CD4-positive, alpha-beta memory T cell (primary cell): ENCODE results near the gene SLC34A3. TPM values are rescaled to one million over a fixed set of nuclear protein-coding genes. Genes with fewer than 3 reads are reported as not detected.

Experiments
- CTCF ChIA-PET: fragments of 350-600 bp; sonication (Branson Sonifier 250); formaldehyde crosslinking; loops from one replicate; lab custom pipeline; 2021; ENCODE audit warnings: inconsistent platforms; ENCODE audit not compliant: partially characterized antibody; lab: Charles Lee
- POLR2A ChIA-PET: fragments of 350-600 bp; sonication (Branson Sonifier 250); formaldehyde crosslinking; loops from one replicate; lab custom pipeline; 2021; ENCODE audit not compliant: partially characterized antibody; lab: Charles Lee
- DNase-seq, 5 donors: peaks; one replicate each; pipeline versions ENCODE4 v3.0.0 to v3.0.0-alpha.2; 2020 to 2022; ENCODE audit warnings: mixed read lengths in 1 of 5
- H3K27ac ChIP-seq: one replicate; pipeline ENCODE4 v1.7.0; 2013; ENCODE audit warnings: low read depth, low read length
- H3K27me3 ChIP-seq: 2 replicates; pipeline ENCODE4 v1.7.0; 2013; ENCODE audit warnings: mild to moderate bottlenecking, low read length, moderate library complexity; ENCODE audit not compliant: insufficient read depth
- H3K36me3 ChIP-seq: 2 replicates; pipeline ENCODE4 v1.7.0; 2013; ENCODE audit warnings: mild to moderate bottlenecking, low read length, moderate library complexity; ENCODE audit not compliant: insufficient read depth
- H3K4me1 ChIP-seq: 2 replicates; pipeline ENCODE4 v1.7.0; 2013; ENCODE audit warnings: mild to moderate bottlenecking, low read length, moderate library complexity; ENCODE audit not compliant: insufficient read depth
- H3K4me3 ChIP-seq, 2 donors: one replicate each; pipeline ENCODE4 v1.7.0; 2013; ENCODE audit warnings: low read length in 2 of 2, mild to moderate bottlenecking in 1 of 2
- H3K9me3 ChIP-seq, 2 donors: one replicate each; pipeline ENCODE4 v1.7.0; 2013; ENCODE audit warnings: low read length in 2 of 2, control low read depth in 1 of 2; ENCODE audit not compliant: control insufficient read depth in 1 of 2
- H3K27ac Mint-ChIP-seq, 7 donors: one replicate each; pipeline ENCODE4 v1.8.0; 2020 to 2021; ENCODE audit warnings: mixed read lengths in 7 of 7, mild to moderate bottlenecking in 6 of 7, inconsistent platforms in 3 of 7, moderate library complexity in 3 of 7
- H3K27me3 Mint-ChIP-seq, 2 donors: one replicate each; pipeline ENCODE4 v1.8.0; 2020 to 2021; ENCODE audit warnings: mixed read lengths in 2 of 2
- H3K36me3 Mint-ChIP-seq, 2 donors: one replicate each; pipeline ENCODE4 v1.8.0; 2020 to 2021; ENCODE audit warnings: mixed read lengths in 2 of 2, inconsistent platforms in 1 of 2, mild to moderate bottlenecking in 1 of 2
- H3K4me1 Mint-ChIP-seq, 4 donors: one replicate each; pipeline ENCODE4 v1.8.0; 2020 to 2021; ENCODE audit warnings: mixed read lengths in 4 of 4, mild to moderate bottlenecking in 1 of 4
- H3K4me3 Mint-ChIP-seq, 8 donors: one replicate each; pipeline ENCODE4 v1.8.0; 2020 to 2021; ENCODE audit warnings: mixed read lengths in 8 of 8, mild to moderate bottlenecking in 7 of 8, moderate library complexity in 6 of 8, inconsistent platforms in 3 of 8
- H3K9me3 Mint-ChIP-seq, 8 donors: one replicate each; pipeline ENCODE4 v1.8.0; 2020 to 2021; ENCODE audit warnings: mixed read lengths in 8 of 8, mild to moderate bottlenecking in 5 of 8, inconsistent platforms in 3 of 8, moderate library complexity in 1 of 8
- intact Hi-C: fragments of 100-400 bp; cut with micrococcal nuclease; formaldehyde crosslinking; loops from one replicate; pipeline ENCODE4 v1.15.1; 2023
- polyA plus RNA-seq, 2 donors: library from polyadenylated mRNA; unstranded; fragments of 300-500 nt; fragmentation: Illumina TruSeq; gene quantifications; one replicate each; pipeline ENCODE4 v1.2.3, GENCODE V29; 2021
- total RNA-seq, 2 experiments: library from RNA; stranded (reverse); gene quantifications; one replicate each; pipeline ENCODE4 v1.2.3, GENCODE V29; 2021

The SLC34A3 gene
- not detected for total RNA-seq
- polyA plus RNA-seq, result not detected

- Histone ChIP-seq H3K27me3 (no peaks in the 10 kb centered on the region), H3K4me1 (peaks cover under 1% of the 10 kb centered on the region), H3K36me3 (no peaks in the 10 kb centered on the region), H3K9me3 (no peaks in the 10 kb centered on the region), H3K4me3 (no peak within 1 kb of the TSS), H3K27ac (no peak within 1 kb of the TSS)
- ChIA-PET POLR2A (interaction anchor here (1.7 kb wide), 1 partner anchor 10 kb away, joined by 7 read pairs; the partner anchor contains the start of gene TUBB4B), CTCF (interaction anchor here (0.6 to 2.0 kb wide), 2 partner anchors 113 to 515 kb away, joined by 3 to 5 read pairs; no protein-coding TSS in a partner anchor)
- no peaks in the 10 kb centered on the region for H3K36me3 Mint-ChIP-seq
- H3K4me1 Mint-ChIP-seq, result peaks cover 2 to 6% (median 3%) of the 10 kb centered on the region in 4 donors
- no peaks in the 10 kb centered on the region for H3K9me3 Mint-ChIP-seq
- intact Hi-C loops, result no loop called here
- no peak within 1 kb of the TSS for H3K27ac Mint-ChIP-seq
- peaks cover 3 to 11% of the 10 kb centered on the region in 2 donors for H3K27me3 Mint-ChIP-seq
- no peak within 1 kb of the TSS for H3K4me3 Mint-ChIP-seq
- DNase-seq, result no peak
Measured at GRCh38 chr9:137230705-137231371, at the start of gene SLC34A3. Gene SLC34A3 (plus strand): TSS chr9:137230901. CDS start chr9:137231703, 802 bp downstream.

DNA sequence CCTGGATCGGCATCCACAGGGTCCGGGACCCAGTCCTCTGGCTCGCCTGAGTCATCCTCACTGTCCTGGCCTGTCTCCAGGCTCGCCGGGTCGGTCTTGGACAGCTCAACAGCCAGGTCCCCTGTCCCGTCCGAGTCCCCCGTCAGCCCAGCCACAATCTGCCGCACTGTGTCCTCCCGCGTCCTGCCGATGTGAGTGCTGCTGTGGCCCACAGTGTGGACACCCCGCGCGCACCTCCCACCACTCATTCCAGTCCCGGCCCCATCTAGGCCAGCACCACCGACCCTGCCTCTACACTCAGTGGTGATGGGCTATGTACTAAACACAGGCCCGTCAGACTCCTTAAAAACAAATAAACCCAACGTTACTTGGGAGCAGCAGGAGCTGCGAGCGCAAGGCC lies 49.0 kb upstream of the SLC34A3 start:
- intact Hi-C loops, result no loop called here
- no peaks in the 10 kb centered on the region for H3K27me3 ChIP-seq
- peaks cover 39% of the 10 kb centered on the region for H3K36me3 ChIP-seq
- no peaks in the 10 kb centered on the region for H3K27me3 Mint-ChIP-seq
- H3K27ac ChIP-seq, result no peak overlapping the region
- peaks cover 3 to 26% (median 9%) of the 10 kb centered on the region in 4 donors for H3K4me1 Mint-ChIP-seq
- ChIA-PET CTCF (interaction anchor here (1.1 kb wide), 1 partner anchor 63 kb away, joined by 3 read pairs; no protein-coding TSS in a partner anchor), POLR2A (interaction anchor here (1.4 kb wide), 2 partner anchors 19 to 54 kb away, joined by 3 read pairs; no protein-coding TSS in a partner anchor)
- peaks cover 15 to 31% of the 10 kb centered on the region in 2 donors for H3K36me3 Mint-ChIP-seq
- no peak overlapping the region for H3K27ac Mint-ChIP-seq
- H3K4me3 ChIP-seq, result no peak overlapping the region
- peaks cover 0 to 2% (median 0%) of the 10 kb centered on the region in 8 donors for H3K9me3 Mint-ChIP-seq
- H3K4me1 ChIP-seq, result peaks cover 11% of the 10 kb centered on the region
- no peak overlapping the region for H3K4me3 Mint-ChIP-seq
- no peak for DNase-seq
- no peaks in the 10 kb centered on the region for H3K9me3 ChIP-seq

DNA sequence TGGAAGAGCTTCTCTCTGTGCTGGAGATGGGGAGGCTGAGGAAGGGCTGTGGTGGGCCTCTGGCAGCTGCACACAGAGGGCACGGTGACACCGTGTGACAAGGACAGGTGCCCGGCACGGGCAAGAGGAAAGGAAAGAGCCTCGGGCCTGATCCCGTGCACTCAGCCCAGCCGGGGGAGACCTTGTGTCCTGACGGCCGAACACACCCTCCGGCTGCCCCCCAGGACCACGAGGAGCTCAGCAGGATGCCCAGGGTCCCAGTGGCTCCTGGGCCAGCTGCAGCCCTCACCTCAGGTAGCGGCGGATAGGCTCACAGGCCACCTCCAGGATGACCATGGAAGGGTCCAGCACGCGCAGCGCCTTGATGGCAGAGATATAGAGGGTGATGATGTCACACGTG lies 47.9 kb upstream of the SLC34A3 start:
- ChIA-PET POLR2A (no interaction called here), CTCF (no interaction called here)
- Histone ChIP-seq H3K36me3 (peaks cover 39% of the 10 kb centered on the region), H3K4me3 (no peak overlapping the region), H3K27me3 (no peaks in the 10 kb centered on the region), H3K4me1 (peaks cover 23% of the 10 kb centered on the region), H3K9me3 (no peaks in the 10 kb centered on the region), H3K27ac (no peak overlapping the region)
- Mint-ChIP-seq H3K4me1 (peaks cover 13 to 38% (median 17%) of the 10 kb centered on the region in 4 donors), H3K9me3 (peaks cover 0 to 2% (median 0%) of the 10 kb centered on the region in 8 donors), H3K36me3 (peaks cover 11 to 30% of the 10 kb centered on the region in 2 donors), H3K27me3 (no peaks in the 10 kb centered on the region), H3K27ac (no peak overlapping the region), H3K4me3 (no peak overlapping the region)
- DNase-seq, result no peak
- intact Hi-C loops, result no loop called here

- no peak for DNase-seq
- ChIA-PET POLR2A (no interaction called here), CTCF (no interaction called here)
- Histone ChIP-seq H3K36me3 (peaks cover 39% of the 10 kb centered on the region), H3K27ac (no peak overlapping the region), H3K9me3 (no peaks in the 10 kb centered on the region), H3K4me1 (peaks cover 26% of the 10 kb centered on the region), H3K4me3 (no peak overlapping the region), H3K27me3 (no peaks in the 10 kb centered on the region)
- H3K27me3 Mint-ChIP-seq, result no peaks in the 10 kb centered on the region
- H3K27ac Mint-ChIP-seq, result peak overlapping the region in 2 of 7 donors; percentile 21 to 76
- peaks cover 0 to 5% (median 0%) of the 10 kb centered on the region in 8 donors for H3K9me3 Mint-ChIP-seq
- H3K4me3 Mint-ChIP-seq, result peak overlapping the region in 2 of 8 donors; percentile 19 to 34
- intact Hi-C loops, result no loop called here
- peaks cover 18 to 42% (median 23%) of the 10 kb centered on the region in 4 donors for H3K4me1 Mint-ChIP-seq
- peaks cover 11 to 30% of the 10 kb centered on the region in 2 donors for H3K36me3 Mint-ChIP-seq
Measured at GRCh38 chr9:137183980-137184595, 46.6 kb upstream of the SLC34A3 start.

DNA sequence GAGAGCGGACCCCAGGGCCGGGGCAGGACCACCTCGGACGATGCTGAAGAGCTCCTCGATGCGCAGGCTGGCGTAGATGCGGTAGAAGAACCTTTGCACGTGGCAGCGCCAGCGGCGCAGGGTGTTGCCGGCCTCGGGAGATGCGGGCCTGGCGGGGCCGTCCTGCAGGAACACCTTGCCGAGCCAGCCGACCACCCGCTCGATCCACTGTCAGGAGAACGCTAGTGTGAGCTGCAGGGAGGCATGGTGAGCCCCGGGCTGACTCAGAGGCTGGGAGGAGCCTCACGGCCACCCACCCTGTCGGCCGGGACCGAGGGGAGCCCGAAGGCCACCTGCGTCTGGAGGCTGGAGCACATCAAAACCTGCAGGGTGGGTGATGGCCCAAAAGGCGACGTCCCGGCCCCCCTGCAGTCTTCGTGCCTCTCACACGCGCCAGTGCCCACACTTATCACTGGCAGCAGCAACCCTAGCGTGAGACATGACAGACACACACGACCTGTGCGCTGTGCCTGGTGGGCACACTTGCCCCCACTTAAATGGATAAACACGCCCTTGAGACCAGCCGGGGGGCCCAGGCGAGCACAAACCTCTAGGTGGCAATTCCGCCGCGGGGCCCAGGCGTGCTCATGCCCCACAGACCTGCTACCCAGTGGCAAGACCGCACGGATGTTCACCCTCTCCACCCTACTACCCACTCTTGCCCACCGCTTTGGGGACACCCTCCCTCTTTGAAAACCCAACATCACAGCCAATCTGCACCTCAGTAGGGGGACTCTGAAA lies 45.6 kb upstream of the SLC34A3 start:
- ChIA-PET POLR2A (interaction anchor here (8.9 kb wide), 1 partner anchor 17 kb away, joined by 169 read pairs; the partner anchor contains the start of genes NDOR1, TMEM203 and TPRN), CTCF (no interaction called here)
- Mint-ChIP-seq H3K36me3 (peaks cover 11 to 30% of the 10 kb centered on the region in 2 donors), H3K4me1 (peaks cover 22 to 52% (median 30%) of the 10 kb centered on the region in 4 donors), H3K4me3 (peak overlapping the region in 1 of 8 donors; percentile 33), H3K27me3 (no peaks in the 10 kb centered on the region), H3K9me3 (peaks cover 0 to 5% (median 0%) of the 10 kb centered on the region in 8 donors), H3K27ac (peak overlapping the region in 1 of 7 donors; percentile 6)
- Histone ChIP-seq H3K27me3 (no peaks in the 10 kb centered on the region), H3K4me1 (peaks cover 36% of the 10 kb centered on the region), H3K36me3 (peaks cover 42% of the 10 kb centered on the region), H3K9me3 (no peaks in the 10 kb centered on the region), H3K4me3 (no peak overlapping the region), H3K27ac (no peak overlapping the region)
- DNase-seq, result no peak
- intact Hi-C loops, result no loop called here

GRCh38 chr9:137185921-137186320 lies 44.8 kb upstream of the SLC34A3 start:
- no peak overlapping the region for H3K27ac ChIP-seq
- POLR2A ChIA-PET, result interaction anchor here (8.9 kb wide), 1 partner anchor 17 kb away, joined by 169 read pairs; the partner anchor contains the start of genes NDOR1, TMEM203 and TPRN
- Mint-ChIP-seq H3K27me3 (no peaks in the 10 kb centered on the region), H3K9me3 (peaks cover 0 to 5% (median 0%) of the 10 kb centered on the region in 8 donors), H3K4me3 (peak overlapping the region in 1 of 8 donors; percentile 92), H3K4me1 (peaks cover 22 to 60% (median 33%) of the 10 kb centered on the region in 4 donors), H3K27ac (peak overlapping the region in 1 of 7 donors; percentile 18), H3K36me3 (peaks cover 11 to 32% of the 10 kb centered on the region in 2 donors)
- H3K27me3 ChIP-seq, result no peaks in the 10 kb centered on the region
- H3K9me3 ChIP-seq, result no peaks in the 10 kb centered on the region
- no peak for DNase-seq
- no peak overlapping the region for H3K4me3 ChIP-seq
- H3K36me3 ChIP-seq, result peaks cover 39% of the 10 kb centered on the region
- intact Hi-C loops, result no loop called here
- CTCF ChIA-PET, result no interaction called here
- H3K4me1 ChIP-seq, result peaks cover 41% of the 10 kb centered on the region
